HepG2 (cell line): Measurements from ENCODE around the gene LRIF1. TPM values are rescaled to one million over a fixed set of nuclear protein-coding genes. Genes with fewer than 3 reads are reported as not detected.
"Not testable (repeated sequence)": the region's sequence is repeated elsewhere in the genome, so short reads cannot be mapped to it uniquely, and the experiment has no call there.

Experiments
- ATAC-seq: fragments of 200-7000 bp; cut with Tn5 transposase; 3 replicates; pipeline ENCODE4 v1.9.1; 2020; ENCODE audit warnings: mild to moderate bottlenecking, moderate library complexity
- BruUV-seq: library from RNA; stranded (reverse); fragments of 400-500 nt; replicated peaks from 2 replicates; lab custom pipeline; 2021; lab: Mats Ljungman, UMichigan
- CTCF ChIA-PET: fragments of 300-600 bp; formaldehyde crosslinking; extraction: SDS; loops from one replicate; lab custom pipeline; 2021; ENCODE audit warnings: low total read pairs, inconsistent platforms, low intra/inter-chr PET ratio; lab: Yijun Ruan, JAX
- POLR2A ChIA-PET: fragments of 350-600 bp; sonication (Branson Sonifier 250); formaldehyde crosslinking; loops from one replicate; lab custom pipeline; 2020; ENCODE audit warnings: antibody characterized with exemption, inconsistent platforms; lab: Yijun Ruan, JAX
- DNase-seq: peaks from one replicate; pipeline ENCODE4 v3.0.0-alpha.2; 2015; ENCODE audit warnings: low spot score
- FAIRE-seq: peaks from 3 replicates; lab custom pipeline; 2011; peaks lifted over from hg19 to GRCh38; lab: Jason Lieb, UNC
- H2AFZ ChIP-seq: one replicate; pipeline ENCODE4 v1.6.1; 2011; ENCODE audit warnings: low read length, inconsistent platforms
- H3K27ac ChIP-seq: fragments of 300-600 bp; 3 replicates; pipeline ENCODE4 v1.8.0; 2011; ENCODE audit warnings: mixed run types, mild to moderate bottlenecking, mixed read lengths, low read length, inconsistent platforms; ENCODE audit not compliant: insufficient read depth; ENCODE audit errors: extremely low read length
- H3K27me3 ChIP-seq, 2 experiments: fragments of 200-600 bp in 1 of 2; 2 replicates in 1 of 2; 3 replicates in 1 of 2; pipeline versions ENCODE4 v1.6.0 to v1.8.0; 2011; ENCODE audit warnings: low read length in 2 of 2, mild to moderate bottlenecking in 2 of 2, moderate library complexity in 2 of 2, inconsistent platforms in 1 of 2; ENCODE audit not compliant: insufficient read depth in 2 of 2, control insufficient read depth in 1 of 2
- H3K36me3 ChIP-seq, 2 experiments: fragments of 200-600 bp in 1 of 2; replicated peaks in 1 of 2; 2 replicates in 1 of 2; 3 replicates in 1 of 2; pipeline versions ENCODE4 v1.5.1 to v1.8.0; 2011; ENCODE audit warnings: low read length in 2 of 2, inconsistent platforms in 1 of 2; ENCODE audit not compliant: insufficient read depth in 2 of 2, control insufficient read depth in 1 of 2
- H3K4me1 ChIP-seq: 2 replicates; pipeline ENCODE4 v1.5.1; 2012; ENCODE audit warnings: low read length, inconsistent platforms; ENCODE audit not compliant: insufficient read depth
- H3K4me2 ChIP-seq: 2 replicates; pipeline ENCODE4 v1.6.0; 2011; ENCODE audit warnings: low read depth, low read length, inconsistent platforms
- H3K4me3 ChIP-seq, 3 experiments: fragments of 200-600 bp in 1 of 3; sonication (generic), shearing (Covaris generic) in 1 of 3; replicated peaks in 1 of 3; 2 replicates each; pipeline ENCODE4 v1.5.1; 2011 to 2016; ENCODE audit warnings: low read length in 3 of 3, inconsistent platforms in 2 of 3, low read depth in 2 of 3, mild to moderate bottlenecking in 2 of 3, control low read depth in 1 of 3, mixed read lengths in 1 of 3; ENCODE audit not compliant: insufficient read depth in 1 of 3
- H3K79me2 ChIP-seq: one replicate; pipeline ENCODE4 v1.6.1; 2011; ENCODE audit warnings: low read length, inconsistent platforms; ENCODE audit not compliant: insufficient read depth
- H3K9ac ChIP-seq: 2 replicates; pipeline ENCODE4 v1.6.0; 2011; ENCODE audit warnings: mild to moderate bottlenecking, low read depth, low read length, inconsistent platforms; ENCODE audit not compliant: insufficient read depth
- H3K9me3 ChIP-seq: 2 replicates; pipeline ENCODE4 v1.5.1; 2012; ENCODE audit warnings: mild to moderate bottlenecking, low read length
- H4K20me1 ChIP-seq: 2 replicates; pipeline ENCODE4 v1.6.0; 2011; ENCODE audit warnings: inconsistent platforms, mild to moderate bottlenecking, low read length, moderate library complexity; ENCODE audit not compliant: insufficient read depth
- CEBPG ChIP-seq: IDR thresholded peaks from 2 replicates; pipeline ENCODE4 v1.6.1; 2016
- CENPT ChIP-seq: sonication (generic); formaldehyde crosslinking; IDR thresholded peaks from 2 replicates; pipeline ENCODE4 v1.8.0; 2022; ENCODE audit warnings: low read depth, mild to moderate bottlenecking, moderate library complexity, missing genetic modification reagents
- CREBL2 ChIP-seq: sonication (generic); formaldehyde crosslinking; IDR thresholded peaks from 2 replicates; pipeline ENCODE4 v1.8.1; 2023; ENCODE audit warnings: missing genetic modification reagents, mild to moderate bottlenecking, borderline replicate concordance
- DNMT3B ChIP-seq: conservative IDR thresholded peaks from 2 replicates; pipeline ENCODE4 v1.6.1; 2016; ENCODE audit warnings: missing biosample characterization, control low read depth
- FIP1L1 ChIP-seq: fragments of 200-400 bp; formaldehyde crosslinking; IDR thresholded peaks from 2 replicates; pipeline ENCODE4 v1.6.1; 2018; ENCODE audit warnings: low read depth, mild to moderate bottlenecking, low read length, moderate library complexity, borderline replicate concordance; ENCODE audit not compliant: insufficient read depth
- GZF1 ChIP-seq: sonication (generic); formaldehyde crosslinking; IDR thresholded peaks from 2 replicates; pipeline ENCODE4 v1.5.1; 2020; ENCODE audit warnings: mild to moderate bottlenecking, missing genetic modification reagents
- HOXA7 ChIP-seq: sonication (generic); formaldehyde crosslinking; IDR thresholded peaks from 2 replicates; pipeline ENCODE4 v1.8.1; 2022; ENCODE audit warnings: mild to moderate bottlenecking, missing genetic modification reagents, moderate library complexity
- KDM6A ChIP-seq: IDR thresholded peaks from 2 replicates; pipeline ENCODE4 v1.6.1; 2016; ENCODE audit warnings: low read depth
- PAWR ChIP-seq: sonication (generic); formaldehyde crosslinking; IDR thresholded peaks from 2 replicates; pipeline ENCODE4 v1.4.0; 2020; ENCODE audit warnings: missing genetic modification reagents, mild to moderate bottlenecking, borderline replicate concordance
- PHF8 ChIP-seq: sonication (generic); formaldehyde crosslinking; IDR thresholded peaks from 2 replicates; pipeline ENCODE4 v1.5.0; 2020; ENCODE audit warnings: missing genetic modification reagents
- SALL1 ChIP-seq: sonication (generic); formaldehyde crosslinking; IDR thresholded peaks from 2 replicates; pipeline ENCODE4 v1.8.0; 2022; ENCODE audit warnings: mild to moderate bottlenecking, missing genetic modification reagents
- SATB2 ChIP-seq: sonication (generic); formaldehyde crosslinking; IDR thresholded peaks from 2 replicates; pipeline ENCODE4 v1.5.0; 2020; ENCODE audit warnings: missing genetic modification reagents
- TBL1XR1 ChIP-seq: fragments of 150-350 bp; IDR thresholded peaks from 2 replicates; pipeline ENCODE4 v1.6.1; 2014; ENCODE audit warnings: borderline replicate concordance, low read length; ENCODE audit not compliant: partially characterized antibody
- TEF ChIP-seq: sonication (generic); formaldehyde crosslinking; IDR thresholded peaks from 2 replicates; pipeline ENCODE4 v1.5.0; 2020; ENCODE audit warnings: missing genetic modification reagents
- ZFP82 ChIP-seq: sonication (generic); formaldehyde crosslinking; IDR thresholded peaks from 2 replicates; pipeline ENCODE4 v1.5.1; 2020; ENCODE audit warnings: mild to moderate bottlenecking, missing genetic modification reagents, borderline replicate concordance
- ZNF343 ChIP-seq: sonication (generic); formaldehyde crosslinking; IDR thresholded peaks from 2 replicates; pipeline ENCODE4 v1.4.0; 2020; ENCODE audit warnings: mild to moderate bottlenecking, missing genetic modification reagents
- ZNF362 ChIP-seq: sonication (generic); formaldehyde crosslinking; IDR thresholded peaks from 2 replicates; pipeline ENCODE4 v1.4.0; 2020; ENCODE audit warnings: missing genetic modification reagents, mild to moderate bottlenecking, borderline replicate concordance
- ZNF383 ChIP-seq: sonication (generic); formaldehyde crosslinking; IDR thresholded peaks from 2 replicates; pipeline ENCODE4 v1.4.0; 2020; ENCODE audit warnings: missing genetic modification reagents, mild to moderate bottlenecking, borderline replicate concordance
- ZNF660 ChIP-seq: sonication (generic); formaldehyde crosslinking; IDR thresholded peaks from 2 replicates; pipeline ENCODE4 v1.5.1; 2020; ENCODE audit warnings: mild to moderate bottlenecking, low read depth, missing genetic modification reagents, borderline replicate concordance
- WGBS: methylation state at CpG from one replicate; pipeline ENCODE4 v1.1.6; 2017; ENCODE audit warnings: low lambda C conversion rate; 5-methylcytosine and 5-hydroxymethylcytosine counted together
- in situ Hi-C: cut with HindIII; loops from 2 replicates; pipeline ENCODE4 v1.10.0; 2017; ENCODE audit warnings: low pct_unique_long_range_greater_than_20kb; ENCODE audit not compliant: extremely low pct_ligation_motif_present
- intact Hi-C: fragments of 100-400 bp; cut with micrococcal nuclease; formaldehyde crosslinking; loops from one replicate; pipeline ENCODE4 v1.10.0; 2022; ENCODE audit not compliant: unreplicated experiment
- polyA plus RNA-seq, 8 experiments: library from polyadenylated mRNA; depleted of rRNA in 3 of 8; stranded (reverse) in 7 of 8; unstranded in 1 of 8; fragments of >200 nt; fragmentation: Illumina TruSeq in 4 of 8; extraction: Trizol in 4 of 8; gene quantifications; 2 replicates each; pipeline versions ENCODE4 v1.2.1 to v1.2.3, GENCODE V29; 2011 to 2016; ENCODE audit warnings: low read depth in 4 of 8, missing spikeins in 1 of 8, mixed read lengths in 1 of 8; ENCODE audit not compliant: insufficient read depth in 1 of 8
- total RNA-seq, 5 experiments: library from RNA; depleted of rRNA; stranded (reverse); fragments of >200 nt; fragmentation: Illumina TruSeq; extraction: Trizol; gene quantifications; 2 replicates each; pipeline ENCODE4 v1.2.3, GENCODE V29; 2016; ENCODE audit warnings: low read depth in 1 of 5

The LRIF1 gene
- total and polyA plus RNA-seq, 2 of the 13 experiments (the other 11 are each of a cell fraction or from before 2014, with no cell fraction given) = 18.4 to 42.4 TPM

GRCh38 chr1:110931097-110931496 lies 32.6 kb downstream of the LRIF1 start:
- H3K27ac ChIP-seq, ATAC-seq, H3K36me3 ChIP-seq, H3K9ac ChIP-seq, H2AFZ ChIP-seq, CTCF ChIA-PET, H3K4me1 ChIP-seq, FAIRE-seq, H4K20me1 ChIP-seq, H3K4me2 ChIP-seq, BruUV-seq, H3K4me3 ChIP-seq, H3K27me3 ChIP-seq, in situ Hi-C loops, H3K79me2 ChIP-seq, DNase-seq, H3K9me3 ChIP-seq, intact Hi-C loops, POLR2A ChIA-PET: not testable (repeated sequence)
- 47% methylated on average over 3 of the region's 3 CpGs for WGBS

- Histone ChIP-seq H3K4me1 (no peaks in the 10 kb centered on the region), H3K4me3 (no peak overlapping the region), H3K27ac (no peak overlapping the region), H2AFZ (no peak overlapping the region), H3K4me2 (no peak overlapping the region), H3K9ac (no peak overlapping the region), H3K9me3 (no peaks in the 10 kb centered on the region), H3K36me3 (no peaks in the 10 kb centered on the region), H4K20me1 (no peaks in the 10 kb centered on the region), H3K79me2 (no peaks in the 10 kb centered on the region), H3K27me3 (no peaks in the 10 kb centered on the region)
- BruUV-seq = no TSS peak
- intact Hi-C loops = no loop called here
- ChIA-PET POLR2A (no interaction called here), CTCF (no interaction called here)
- ATAC-seq (no peak), FAIRE-seq (no peak), DNase-seq (no peak)
- in situ Hi-C loops = no loop called here
- WGBS = 3% methylated on average over 2 of the region's 2 CpGs
- TF ChIP-seq ZFP82 (CRISPR knock-in tag) (no peak), SATB2 (CRISPR knock-in tag) (no peak), CENPT (CRISPR knock-in tag) (no peak), ZNF362 (CRISPR knock-in tag) (no peak), DNMT3B (CRISPR knock-in tag) (no peak), SALL1 (CRISPR knock-in tag) (no peak), ZNF383 (no peak), CEBPG (CRISPR knock-in tag) (no peak), ZNF660 (no peak), HOXA7 (CRISPR knock-in tag) (no peak), KDM6A (no peak), GZF1 (no peak), FIP1L1 (no peak), TBL1XR1 (no peak), PAWR (CRISPR knock-in tag) (no peak), PHF8 (CRISPR knock-in tag) (no peak), ZNF343 (CRISPR knock-in tag) (no peak), CREBL2 (CRISPR knock-in tag) (no peak), TEF (CRISPR knock-in tag) (no peak)
Observed at GRCh38 chr1:110928904-110929303, 34.8 kb downstream of the LRIF1 start.
